MCF 10A (cell line): Measurements from ENCODE around the gene SIRT3. TPM values are rescaled to one million over a fixed set of nuclear protein-coding genes. Genes with fewer than 3 reads are reported as not detected.
A peak's percentile ranks its signal among the peaks of the same experiment; 100 is the strongest.
"Not testable (repeated sequence)": the region's sequence is repeated elsewhere in the genome, so short reads cannot be mapped to it uniquely, and the experiment has no call there.

Experiments
- BruUV-seq: library from RNA; stranded (reverse); fragments of 400-500 nt; replicated peaks from 2 replicates; lab custom pipeline; 2021; lab: Mats Ljungman, UMichigan
- CTCF ChIA-PET: fragments of 300-600 bp; sonication (Branson Sonifier 250); formaldehyde crosslinking; extraction: SDS; loops from one replicate; lab custom pipeline; 2021; ENCODE audit warnings: antibody characterized with exemption, inconsistent platforms; lab: Yijun Ruan, JAX
- POLR2A ChIA-PET: fragments of 300-600, 350-650 bp; sonication (Branson Sonifier 250); formaldehyde crosslinking; extraction: SDS; loops from one replicate; lab custom pipeline; 2020; ENCODE audit warnings: antibody characterized with exemption, inconsistent platforms; lab: Yijun Ruan, JAX
- DNase-seq: peaks from one replicate; pipeline ENCODE4 v3.0.0-alpha.2; 2018; ENCODE audit not compliant: unreplicated experiment
- H3K27ac Mint-ChIP-seq: one replicate; pipeline ENCODE4 v1.8.0; 2022; ENCODE audit warnings: mild to moderate bottlenecking, low read depth, mixed read lengths; ENCODE audit not compliant: unreplicated experiment
- H3K27me3 Mint-ChIP-seq: one replicate; pipeline ENCODE4 v1.8.0; 2022; ENCODE audit warnings: mixed read lengths; ENCODE audit not compliant: insufficient read depth, unreplicated experiment
- H3K36me3 Mint-ChIP-seq: one replicate; pipeline ENCODE4 v1.8.0; 2022; ENCODE audit warnings: mild to moderate bottlenecking, moderate library complexity, mixed read lengths; ENCODE audit not compliant: insufficient read depth, unreplicated experiment
- H3K4me1 Mint-ChIP-seq: one replicate; pipeline ENCODE4 v1.8.0; 2022; ENCODE audit warnings: mixed read lengths; ENCODE audit not compliant: insufficient read depth, unreplicated experiment
- H3K4me3 Mint-ChIP-seq: one replicate; pipeline ENCODE4 v1.8.0; 2022; ENCODE audit warnings: mild to moderate bottlenecking, moderate library complexity, mixed read lengths; ENCODE audit not compliant: unreplicated experiment
- H3K9me3 Mint-ChIP-seq: one replicate; pipeline ENCODE4 v1.8.0; 2022; ENCODE audit warnings: mixed read lengths; ENCODE audit not compliant: unreplicated experiment
- intact Hi-C: fragments of 100-400 bp; cut with micrococcal nuclease; formaldehyde crosslinking; loops from 2 replicates; pipeline ENCODE4 v1.14.1; 2022
- total RNA-seq: library from RNA; stranded (reverse); gene quantifications from 2 replicates; pipeline ENCODE4 v1.2.3, GENCODE V29; 2022
- TF ChIP-seq, protein P1 (sequence below): fragments of 200-600 bp; IDR thresholded peaks from one replicate; pipeline ENCODE4 v1.8.0; 2022; ENCODE audit warnings: antibody characterized with exemption, mild to moderate bottlenecking; ENCODE audit not compliant: unreplicated experiment

The SIRT3 gene
- total RNA-seq, 1 experiment from 2014 or later, result 19.8 TPM

DNA sequence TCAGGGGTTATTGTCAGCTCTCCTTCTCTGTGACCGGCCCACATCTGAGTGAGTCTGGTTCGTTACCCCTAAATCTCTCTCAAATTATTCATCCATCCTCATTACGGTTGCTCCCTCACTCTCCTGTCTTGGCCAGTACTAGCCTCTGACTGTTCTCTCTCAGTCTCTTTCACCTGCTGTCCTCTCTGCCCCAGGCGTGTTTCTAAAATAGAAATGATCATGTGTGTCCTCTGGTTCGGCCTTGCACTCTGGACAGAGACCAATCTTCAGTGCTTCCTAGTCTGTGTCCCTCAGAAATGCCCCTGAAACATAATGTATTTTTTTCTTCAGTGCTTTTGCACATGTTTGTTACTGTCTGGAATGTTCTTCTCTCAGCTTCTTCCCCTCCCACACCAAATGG is 5.5 kb upstream of the SIRT3 start:
- TF ChIP-seq, protein P1, sequence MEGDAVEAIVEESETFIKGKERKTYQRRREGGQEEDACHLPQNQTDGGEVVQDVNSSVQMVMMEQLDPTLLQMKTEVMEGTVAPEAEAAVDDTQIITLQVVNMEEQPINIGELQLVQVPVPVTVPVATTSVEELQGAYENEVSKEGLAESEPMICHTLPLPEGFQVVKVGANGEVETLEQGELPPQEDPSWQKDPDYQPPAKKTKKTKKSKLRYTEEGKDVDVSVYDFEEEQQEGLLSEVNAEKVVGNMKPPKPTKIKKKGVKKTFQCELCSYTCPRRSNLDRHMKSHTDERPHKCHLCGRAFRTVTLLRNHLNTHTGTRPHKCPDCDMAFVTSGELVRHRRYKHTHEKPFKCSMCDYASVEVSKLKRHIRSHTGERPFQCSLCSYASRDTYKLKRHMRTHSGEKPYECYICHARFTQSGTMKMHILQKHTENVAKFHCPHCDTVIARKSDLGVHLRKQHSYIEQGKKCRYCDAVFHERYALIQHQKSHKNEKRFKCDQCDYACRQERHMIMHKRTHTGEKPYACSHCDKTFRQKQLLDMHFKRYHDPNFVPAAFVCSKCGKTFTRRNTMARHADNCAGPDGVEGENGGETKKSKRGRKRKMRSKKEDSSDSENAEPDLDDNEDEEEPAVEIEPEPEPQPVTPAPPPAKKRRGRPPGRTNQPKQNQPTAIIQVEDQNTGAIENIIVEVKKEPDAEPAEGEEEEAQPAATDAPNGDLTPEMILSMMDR, result no peak
- H3K27ac Mint-ChIP-seq, result peak overlapping the region; percentile 24
- peaks cover 83% of the 10 kb centered on the region for H3K36me3 Mint-ChIP-seq
- DNase-seq, result no peak
- no peaks in the 10 kb centered on the region for H3K27me3 Mint-ChIP-seq
- H3K4me3 Mint-ChIP-seq, result no peak overlapping the region
- POLR2A ChIA-PET, result interaction anchor here (1.7 kb wide), 1 partner anchor 34 kb away, joined by 9 read pairs; the partner anchor contains the start of genes BET1L and RIC8A
- CTCF ChIA-PET, result interaction anchor here (0.7 to 1.0 kb wide), 2 partner anchors 9 to 1025 kb away, joined by 3 to 10 read pairs; no protein-coding TSS in a partner anchor
- no peaks in the 10 kb centered on the region for H3K9me3 Mint-ChIP-seq
- peaks cover 6% of the 10 kb centered on the region for H3K4me1 Mint-ChIP-seq
- no TSS peak for BruUV-seq
- intact Hi-C loops, result no loop called here

- peaks cover 72% of the 10 kb centered on the region for H3K36me3 Mint-ChIP-seq
Measured at GRCh38 chr11:240315-240714, 4.2 kb upstream of the SIRT3 start.

GRCh38 chr11:238346-238745 is 2.2 kb upstream of the SIRT3 start:
- H3K27ac Mint-ChIP-seq, DNase-seq, BruUV-seq, H3K27me3 Mint-ChIP-seq, intact Hi-C loops, H3K9me3 Mint-ChIP-seq: not testable (repeated sequence)
- Mint-ChIP-seq H3K36me3 (peaks cover 59% of the 10 kb centered on the region), H3K4me3 (peak overlapping the region; percentile 79), H3K4me1 (peaks cover 18% of the 10 kb centered on the region)
- CTCF ChIA-PET, result interaction anchor here (1.3 to 4.1 kb wide), 3 partner anchors 12 to 126 kb away, joined by 4 to 28 read pairs (median 5); no protein-coding TSS in a partner anchor
- POLR2A ChIA-PET, result interaction anchor here (0.8 to 6.5 kb wide), 11 partner anchors 8 to 296 kb away, joined by 3 to 136 read pairs (median 9); partner anchors contain the start of genes BET1L, PKP3 and RIC8A

More at GRCh38 chr11:240315-240714, 4.2 kb upstream of the SIRT3 start:
- no TSS peak for BruUV-seq
- Mint-ChIP-seq H3K4me1 (peaks cover 8% of the 10 kb centered on the region), H3K4me3 (no peak overlapping the region), H3K27me3 (no peaks in the 10 kb centered on the region), H3K27ac (no peak overlapping the region), H3K9me3 (no peaks in the 10 kb centered on the region)
- no peak for DNase-seq
- ChIA-PET POLR2A (interaction anchor here (0.9 kb wide), 1 partner anchor 69 kb away, joined by 3 read pairs; no protein-coding TSS in a partner anchor), CTCF (no interaction called here)
- TF ChIP-seq, protein P1, result no peak
- intact Hi-C loops, result no loop called here

DNA sequence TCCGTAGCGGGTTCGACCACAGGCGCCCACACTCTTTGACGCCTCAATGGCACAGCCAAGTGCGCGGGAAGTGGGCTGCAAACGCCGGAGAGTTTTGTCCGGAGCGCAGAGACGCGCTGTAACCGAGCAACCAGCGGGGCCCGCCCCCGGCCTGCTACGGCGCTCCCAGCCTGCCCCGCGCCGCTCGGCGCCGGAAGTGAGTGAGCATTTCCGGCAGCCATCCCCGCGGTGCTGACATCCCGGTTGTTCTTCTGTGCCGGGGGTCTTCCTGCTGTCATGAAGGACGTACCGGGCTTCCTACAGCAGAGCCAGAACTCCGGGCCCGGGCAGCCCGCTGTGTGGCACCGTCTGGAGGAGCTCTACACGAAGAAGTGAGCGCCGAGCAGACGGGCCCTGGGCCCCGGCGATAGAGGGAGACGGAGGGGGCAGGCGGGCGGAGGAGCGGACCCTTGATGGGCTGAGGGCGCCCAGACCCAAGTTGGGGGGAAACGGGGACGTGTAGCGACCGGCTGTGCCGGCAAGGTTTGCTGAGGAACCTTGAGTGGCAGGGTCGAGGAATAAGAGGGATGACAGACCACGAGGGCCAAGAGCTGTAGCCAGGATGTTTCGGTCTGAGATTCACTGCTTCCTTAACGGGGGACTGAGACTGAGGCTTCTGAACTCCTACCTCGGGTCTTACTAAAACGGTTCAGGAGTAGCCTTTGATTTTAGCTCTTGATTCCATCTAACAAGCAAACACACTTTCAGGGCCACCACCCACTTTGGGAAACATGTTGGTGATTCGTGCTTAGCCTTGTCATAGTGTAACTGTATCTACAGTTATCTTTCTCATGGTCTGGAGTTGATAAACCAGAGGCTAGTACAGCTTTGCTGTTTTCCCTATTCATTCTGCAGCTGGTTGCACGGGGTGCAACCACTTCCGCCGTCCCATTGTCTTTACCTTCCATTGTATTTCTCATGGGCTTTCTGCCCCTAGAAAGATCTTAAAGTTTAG is 929 bp upstream of the SIRT3 start, which contains the start of gene PSMD13:
Gene PSMD13, plus strand, starts transcription at position 203 of the 994 bp plus-strand sequence. Its CDS starts 74 bp downstream, at position 277.
- Mint-ChIP-seq H3K9me3 (no peaks in the 10 kb centered on the region), H3K4me3 (peak within 1 kb of the TSS; percentile 79), H3K27ac (peak within 1 kb of the TSS; percentile 96), H3K36me3 (peaks cover 58% of the 10 kb centered on the region), H3K4me1 (peaks cover 24% of the 10 kb centered on the region), H3K27me3 (no peaks in the 10 kb centered on the region)
- TSS peak; percentile 50 for BruUV-seq
- intact Hi-C loops, result loop anchor here (2.0 kb wide), 1 partner anchor 28 kb away; no protein-coding TSS in a partner anchor
- POLR2A ChIA-PET, result interaction anchor here (0.6 to 6.5 kb wide), 32 partner anchors 9 to 327 kb away, joined by 3 to 136 read pairs (median 4); partner anchors contain the start of genes BET1L, IFITM2, PKP3 and RIC8A
- TF ChIP-seq, protein P1, result no peak
- DNase-seq, result peak; percentile 76
- CTCF ChIA-PET, result interaction anchor here (0.6 to 4.1 kb wide), 6 partner anchors 13 to 287 kb away, joined by 3 to 28 read pairs (median 4); partner anchors contain the start of genes BET1L and RIC8A
